RWPE1 (cell line): ENCODE data around the gene NBAS.

Experiments used
- CTCF ChIA-PET: fragments of 350-600 bp; sonication (Branson Sonifier 250); formaldehyde crosslinking; extraction: SDS; loops from one replicate; lab custom pipeline; 2021; lab: Yijun Ruan, JAX
- POLR2A ChIA-PET: fragments of 400-600 bp; formaldehyde crosslinking; extraction: SDS; loops from one replicate; lab custom pipeline; 2020; ENCODE audit warnings: antibody characterized with exemption; ENCODE audit not compliant: low non-redundant PET; lab: Yijun Ruan, JAX
- DNase-seq: peaks from one replicate; pipeline ENCODE4 v3.0.0; 2012; ENCODE audit warnings: low spot score
- H3K27ac ChIP-seq: fragments of 450-650 bp; 2 replicates; pipeline ENCODE4 v1.5.1; 2017
- TF ChIP-seq, protein P1 (sequence below): fragments of 450-650 bp; conservative IDR thresholded peaks from 2 replicates; pipeline ENCODE4 v1.5.1; 2017; ENCODE audit warnings: low read depth, mild to moderate bottlenecking

Gene NBAS

DNA sequence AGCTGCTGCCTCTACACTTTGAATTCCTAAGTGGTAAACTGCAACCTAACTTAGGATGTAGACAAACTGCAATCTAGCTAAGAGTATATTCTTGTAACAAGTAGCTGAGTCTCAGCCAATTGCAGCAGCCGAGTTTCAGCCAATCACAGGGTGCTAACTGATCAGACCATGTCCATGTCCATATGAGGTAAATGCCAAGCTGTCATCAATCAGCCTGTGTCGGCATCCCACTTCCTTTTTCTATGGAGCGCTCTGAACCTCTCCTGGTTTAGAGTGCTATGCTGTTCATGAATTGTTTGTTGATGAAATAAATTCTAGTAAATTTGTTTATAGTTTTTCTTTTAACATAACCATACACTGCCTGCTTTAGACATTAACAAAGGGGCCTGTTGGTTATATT lies 408.8 kb downstream of the NBAS start:
- TF ChIP-seq, protein P1, sequence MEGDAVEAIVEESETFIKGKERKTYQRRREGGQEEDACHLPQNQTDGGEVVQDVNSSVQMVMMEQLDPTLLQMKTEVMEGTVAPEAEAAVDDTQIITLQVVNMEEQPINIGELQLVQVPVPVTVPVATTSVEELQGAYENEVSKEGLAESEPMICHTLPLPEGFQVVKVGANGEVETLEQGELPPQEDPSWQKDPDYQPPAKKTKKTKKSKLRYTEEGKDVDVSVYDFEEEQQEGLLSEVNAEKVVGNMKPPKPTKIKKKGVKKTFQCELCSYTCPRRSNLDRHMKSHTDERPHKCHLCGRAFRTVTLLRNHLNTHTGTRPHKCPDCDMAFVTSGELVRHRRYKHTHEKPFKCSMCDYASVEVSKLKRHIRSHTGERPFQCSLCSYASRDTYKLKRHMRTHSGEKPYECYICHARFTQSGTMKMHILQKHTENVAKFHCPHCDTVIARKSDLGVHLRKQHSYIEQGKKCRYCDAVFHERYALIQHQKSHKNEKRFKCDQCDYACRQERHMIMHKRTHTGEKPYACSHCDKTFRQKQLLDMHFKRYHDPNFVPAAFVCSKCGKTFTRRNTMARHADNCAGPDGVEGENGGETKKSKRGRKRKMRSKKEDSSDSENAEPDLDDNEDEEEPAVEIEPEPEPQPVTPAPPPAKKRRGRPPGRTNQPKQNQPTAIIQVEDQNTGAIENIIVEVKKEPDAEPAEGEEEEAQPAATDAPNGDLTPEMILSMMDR = no peak
- no peak for DNase-seq
- no peak overlapping the region for H3K27ac ChIP-seq
- CTCF ChIA-PET = no interaction called here
- POLR2A ChIA-PET = no interaction called here

DNA sequence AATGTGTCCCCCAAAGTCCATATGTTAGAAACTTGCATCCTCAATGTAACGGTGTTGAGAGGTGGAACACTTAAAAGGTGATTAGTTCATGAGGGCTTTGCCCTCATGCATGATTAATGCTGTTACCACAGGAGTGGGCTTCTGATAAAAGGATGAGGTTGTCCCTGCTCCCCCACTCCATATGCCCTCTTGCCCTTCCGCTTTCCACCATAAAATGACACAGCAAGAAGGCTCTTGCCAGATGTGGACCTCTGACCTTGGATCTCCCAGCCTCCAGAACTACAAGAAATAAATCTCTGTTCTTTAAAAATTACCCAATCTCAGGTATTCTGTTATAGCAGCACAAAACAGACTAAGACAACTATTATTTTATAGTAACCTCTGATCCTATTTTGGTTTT lies 412.1 kb downstream of the NBAS start:
- ChIA-PET CTCF (no interaction called here), POLR2A (no interaction called here)
- H3K27ac ChIP-seq = no peak overlapping the region
- TF ChIP-seq, protein P1 = no peak
- DNase-seq = no peak

DNA sequence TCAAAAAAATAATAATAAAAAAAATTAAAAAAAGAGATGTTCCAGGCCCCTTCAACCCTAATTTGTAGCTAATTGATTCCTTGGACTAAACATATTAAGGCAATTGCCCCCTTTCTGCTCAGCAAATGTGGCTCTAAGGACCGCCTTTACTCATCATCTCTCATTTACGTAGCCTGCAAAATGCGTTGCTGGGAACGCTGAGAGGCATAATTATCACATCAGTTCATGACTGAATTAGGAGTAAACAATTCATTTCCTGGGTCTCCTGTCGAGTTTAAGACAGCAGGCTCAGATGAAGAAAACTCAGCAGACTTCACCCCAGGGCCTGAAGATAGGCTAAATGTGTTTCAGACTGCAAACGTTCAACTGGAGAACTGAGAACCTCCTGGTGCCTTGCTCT lies 413.5 kb downstream of the NBAS start:
- DNase-seq = no peak
- TF ChIP-seq, protein P1 = no peak
- no peak overlapping the region for H3K27ac ChIP-seq
- ChIA-PET POLR2A (no interaction called here), CTCF (no interaction called here)

DNA sequence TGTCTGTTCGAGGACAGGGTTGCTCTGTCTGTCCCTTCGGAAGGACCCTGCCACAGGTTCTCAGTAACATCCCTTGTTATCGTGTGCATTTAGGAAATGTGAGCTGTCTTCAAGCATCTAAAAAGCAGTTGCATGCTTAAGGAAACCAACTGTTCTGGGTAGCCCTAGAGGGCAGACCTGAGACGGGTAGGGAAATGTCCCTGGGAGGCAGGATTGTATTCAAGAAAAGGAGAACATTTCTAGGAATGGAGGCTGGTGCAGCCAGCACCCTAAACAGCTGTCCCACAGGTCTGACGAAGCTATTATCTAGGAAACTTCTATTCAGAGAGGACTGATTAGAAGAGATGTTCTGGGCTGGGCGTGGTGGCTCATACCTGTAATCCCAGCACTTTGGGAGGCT lies 414.2 kb downstream of the NBAS start:
- TF ChIP-seq, protein P1 = no peak
- no peak overlapping the region for H3K27ac ChIP-seq
- DNase-seq = no peak
- ChIA-PET POLR2A (no interaction called here), CTCF (no interaction called here)

DNA sequence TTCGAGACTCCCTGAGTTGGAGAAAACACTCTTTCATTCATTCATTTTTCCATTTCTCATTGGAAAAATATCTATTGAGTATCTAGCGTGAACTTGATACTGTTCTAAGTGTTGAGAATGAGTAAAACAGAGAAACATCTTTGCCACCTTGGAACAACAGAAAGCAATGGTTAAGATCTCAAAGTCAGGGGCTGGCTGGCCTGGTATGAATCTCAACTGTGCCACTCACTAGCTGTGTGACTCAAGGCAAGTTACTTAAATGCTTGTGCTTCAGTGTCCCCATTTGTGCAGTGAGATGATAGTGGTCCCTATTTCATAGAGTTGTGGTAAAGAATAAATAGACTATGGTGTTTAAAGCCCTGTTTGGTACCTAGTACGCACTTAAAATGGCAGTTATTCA lies 415.2 kb downstream of the NBAS start:
- TF ChIP-seq, protein P1 = no peak
- CTCF ChIA-PET = interaction anchor here (0.6 kb wide), 1 partner anchor 431 kb away, joined by 3 read pairs; no protein-coding TSS in a partner anchor
- H3K27ac ChIP-seq = no peak overlapping the region
- POLR2A ChIA-PET = no interaction called here
- DNase-seq = no peak

DNA sequence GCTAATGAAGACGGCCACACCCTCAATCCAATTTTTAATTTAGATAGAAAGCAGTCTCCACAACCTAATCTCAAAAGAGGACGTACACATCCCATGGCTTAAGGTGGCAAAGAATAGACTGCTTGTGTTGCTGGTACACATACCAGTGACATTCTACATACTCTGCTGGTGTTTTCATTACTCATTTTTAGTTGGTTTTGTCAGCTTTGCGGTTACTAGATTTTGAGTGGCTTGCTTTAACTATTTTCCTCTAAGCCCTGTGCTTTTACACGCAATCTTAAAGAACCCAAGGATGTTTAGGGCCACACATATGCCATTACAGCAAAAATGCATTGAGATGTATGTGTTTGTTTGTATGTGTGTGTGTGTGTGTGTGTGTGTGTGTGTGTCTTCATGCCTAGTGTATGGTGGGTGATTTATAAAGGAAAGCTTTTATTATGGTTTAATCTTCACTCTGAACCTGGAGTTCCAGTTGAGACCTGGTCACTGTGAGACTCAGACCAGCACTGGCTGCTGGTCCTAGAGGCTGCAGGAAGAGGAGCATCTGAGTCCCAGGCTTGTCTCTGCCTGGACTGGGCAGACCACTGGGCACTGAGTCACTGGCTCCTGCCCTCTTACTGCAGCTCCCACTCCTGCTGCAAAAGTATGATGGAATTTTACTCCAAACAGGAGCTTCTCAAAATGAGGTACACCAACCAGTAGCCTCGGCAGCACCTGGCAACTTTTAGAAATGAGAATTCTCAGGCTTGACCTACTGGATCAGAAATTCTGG lies 415.9 kb downstream of the NBAS start:
- TF ChIP-seq, protein P1 = no peak
- DNase-seq = no peak
- CTCF ChIA-PET = interaction anchor here (0.6 kb wide), 1 partner anchor 432 kb away, joined by 3 read pairs; no protein-coding TSS in a partner anchor
- POLR2A ChIA-PET = no interaction called here
- no peak overlapping the region for H3K27ac ChIP-seq
